PC-9 (cell line): ENCODE results near the gene DIAPH2. TPM values are rescaled to one million over a fixed set of nuclear protein-coding genes. Genes with fewer than 3 reads are reported as not detected.

Experiments
- BruUV-seq: library from RNA; stranded (reverse); fragments of 400-500 nt; replicated peaks from 2 replicates; lab custom pipeline; 2021; lab: Mats Ljungman, UMichigan
- CTCF ChIA-PET: fragments of 300-600 bp; sonication (Branson Sonifier 250); formaldehyde crosslinking; loops from one replicate; lab custom pipeline; 2022; ENCODE audit warnings: antibody characterized with exemption; lab: Charles Lee
- POLR2A ChIA-PET: fragments of 300-600 bp; sonication (Branson Sonifier 250); formaldehyde crosslinking; loops from one replicate; lab custom pipeline; 2022; ENCODE audit warnings: antibody characterized with exemption; ENCODE audit not compliant: unreplicated experiment; lab: Charles Lee
- DNase-seq, 2 experiments: peaks; one replicate each; pipeline versions ENCODE4 v3.0.0 to v3.0.0-alpha.2; 2015 to 2022; ENCODE audit warnings: mixed read lengths in 1 of 2
- H2AFZ ChIP-seq: fragments of 200-600 bp; sonication (generic); 2 replicates; pipeline ENCODE4 v1.8.1; 2017; ENCODE audit warnings: antibody characterized with exemption
- H3F3A ChIP-seq: fragments of 200-600 bp; sonication (generic); 2 replicates; pipeline ENCODE4 v1.8.1; 2017; ENCODE audit warnings: antibody characterized with exemption, mild to moderate bottlenecking, low read depth; ENCODE audit not compliant: insufficient read depth
- H3K27ac ChIP-seq: fragments of 200-600 bp; sonication (generic); 2 replicates; pipeline ENCODE4 v1.6.1; 2016; ENCODE audit warnings: mixed run types
- H3K27me3 ChIP-seq: fragments of 200-600 bp; sonication (generic); 2 replicates; pipeline ENCODE4 v1.6.1; 2016; ENCODE audit warnings: low read depth, mixed run types; ENCODE audit not compliant: insufficient read depth
- H3K36me3 ChIP-seq: fragments of 200-600 bp; sonication (generic); 2 replicates; pipeline ENCODE4 v1.6.1; 2016; ENCODE audit warnings: low read depth, mixed run types
- H3K4me1 ChIP-seq: fragments of 200-600 bp; sonication (generic); replicated peaks from 2 replicates; pipeline ENCODE4 v1.6.1; 2016; ENCODE audit warnings: mixed run types; ENCODE audit not compliant: insufficient read depth
- H3K4me2 ChIP-seq: fragments of 200-600 bp; sonication (generic); 2 replicates; pipeline ENCODE4 v1.6.1; 2017; ENCODE audit warnings: mixed run types
- H3K4me3 ChIP-seq: fragments of 200-600 bp; sonication (generic); 2 replicates; pipeline ENCODE4 v1.6.1; 2016; ENCODE audit warnings: mixed run types
- H3K79me2 ChIP-seq: fragments of 200-600 bp; sonication (generic); 2 replicates; pipeline ENCODE4 v1.6.1; 2017; ENCODE audit warnings: low read depth, mixed run types
- H3K9me2 ChIP-seq: fragments of 200-600 bp; sonication (generic); 2 replicates; pipeline ENCODE4 v1.8.1; 2017; ENCODE audit warnings: mild to moderate bottlenecking; ENCODE audit not compliant: insufficient read depth
- H3K9me3 ChIP-seq: fragments of 200-600 bp; sonication (generic); 2 replicates; pipeline ENCODE4 v1.8.1; 2016; ENCODE audit warnings: low read depth; ENCODE audit not compliant: insufficient read depth
- H4K20me1 ChIP-seq: fragments of 200-600 bp; sonication (generic); 2 replicates; pipeline ENCODE4 v1.8.1; 2017; ENCODE audit not compliant: insufficient read depth
- EZH2 ChIP-seq: fragments of 200-600 bp; sonication (generic); IDR thresholded peaks from 2 replicates; pipeline ENCODE4 v1.8.0; 2017; ENCODE audit warnings: antibody characterized with exemption, low read depth
- intact Hi-C: fragments of 100-400 bp; cut with micrococcal nuclease; formaldehyde crosslinking; loops from one replicate; pipeline ENCODE4 v1.10.0; 2022; ENCODE audit not compliant: unreplicated experiment
- total RNA-seq: library from RNA; stranded (reverse); gene quantifications from 2 replicates; pipeline ENCODE4 v1.2.3, GENCODE V29; 2021
- TF ChIP-seq, protein P1 (sequence below): fragments of 200-600 bp; sonication (generic); conservative IDR thresholded peaks from 2 replicates; pipeline ENCODE4 v1.6.1; 2017; ENCODE audit warnings: mixed run types, antibody characterized with exemption, mild to moderate bottlenecking, moderate library complexity

Gene DIAPH2
- total RNA-seq, 1 experiment from 2014 or later, result 12.0 TPM

DNA sequence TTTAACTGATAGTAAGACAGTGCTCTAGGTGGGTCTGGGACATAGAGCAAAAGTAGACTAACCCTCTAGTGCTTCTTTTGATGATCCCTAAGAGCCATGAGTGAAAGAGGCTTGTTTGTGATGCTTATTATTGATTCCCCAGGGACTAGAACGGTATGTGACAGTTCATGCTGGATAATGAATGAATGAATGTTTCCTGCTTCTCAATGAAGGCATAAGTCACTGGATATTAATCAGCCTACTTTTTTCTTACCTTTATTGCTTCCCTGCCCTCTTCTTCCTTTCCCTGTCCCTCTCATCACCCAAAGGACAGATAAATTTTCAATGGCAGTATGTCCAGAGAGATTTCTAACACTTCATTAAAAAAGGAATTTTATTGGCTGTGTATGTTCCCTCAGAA, 685.3 kb downstream of the DIAPH2 start:
- Histone ChIP-seq H3K36me3 (no peaks in the 10 kb centered on the region), H3F3A (no peaks in the 10 kb centered on the region), H3K9me3 (no peaks in the 10 kb centered on the region), H3K4me3 (no peak overlapping the region), H3K4me2 (no peak overlapping the region), H2AFZ (no peak overlapping the region), H4K20me1 (no peaks in the 10 kb centered on the region), H3K4me1 (no peaks in the 10 kb centered on the region), H3K79me2 (no peaks in the 10 kb centered on the region), H3K27me3 (no peaks in the 10 kb centered on the region), H3K9me2 (no peaks in the 10 kb centered on the region), H3K27ac (no peak overlapping the region)
- no peak for TF ChIP-seq EZH2
- TF ChIP-seq, protein P1, sequence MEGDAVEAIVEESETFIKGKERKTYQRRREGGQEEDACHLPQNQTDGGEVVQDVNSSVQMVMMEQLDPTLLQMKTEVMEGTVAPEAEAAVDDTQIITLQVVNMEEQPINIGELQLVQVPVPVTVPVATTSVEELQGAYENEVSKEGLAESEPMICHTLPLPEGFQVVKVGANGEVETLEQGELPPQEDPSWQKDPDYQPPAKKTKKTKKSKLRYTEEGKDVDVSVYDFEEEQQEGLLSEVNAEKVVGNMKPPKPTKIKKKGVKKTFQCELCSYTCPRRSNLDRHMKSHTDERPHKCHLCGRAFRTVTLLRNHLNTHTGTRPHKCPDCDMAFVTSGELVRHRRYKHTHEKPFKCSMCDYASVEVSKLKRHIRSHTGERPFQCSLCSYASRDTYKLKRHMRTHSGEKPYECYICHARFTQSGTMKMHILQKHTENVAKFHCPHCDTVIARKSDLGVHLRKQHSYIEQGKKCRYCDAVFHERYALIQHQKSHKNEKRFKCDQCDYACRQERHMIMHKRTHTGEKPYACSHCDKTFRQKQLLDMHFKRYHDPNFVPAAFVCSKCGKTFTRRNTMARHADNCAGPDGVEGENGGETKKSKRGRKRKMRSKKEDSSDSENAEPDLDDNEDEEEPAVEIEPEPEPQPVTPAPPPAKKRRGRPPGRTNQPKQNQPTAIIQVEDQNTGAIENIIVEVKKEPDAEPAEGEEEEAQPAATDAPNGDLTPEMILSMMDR, result no peak
- intact Hi-C loops, result no loop called here
- ChIA-PET POLR2A (no interaction called here), CTCF (no interaction called here)
- no TSS peak for BruUV-seq
- DNase-seq, result no peak

DNA sequence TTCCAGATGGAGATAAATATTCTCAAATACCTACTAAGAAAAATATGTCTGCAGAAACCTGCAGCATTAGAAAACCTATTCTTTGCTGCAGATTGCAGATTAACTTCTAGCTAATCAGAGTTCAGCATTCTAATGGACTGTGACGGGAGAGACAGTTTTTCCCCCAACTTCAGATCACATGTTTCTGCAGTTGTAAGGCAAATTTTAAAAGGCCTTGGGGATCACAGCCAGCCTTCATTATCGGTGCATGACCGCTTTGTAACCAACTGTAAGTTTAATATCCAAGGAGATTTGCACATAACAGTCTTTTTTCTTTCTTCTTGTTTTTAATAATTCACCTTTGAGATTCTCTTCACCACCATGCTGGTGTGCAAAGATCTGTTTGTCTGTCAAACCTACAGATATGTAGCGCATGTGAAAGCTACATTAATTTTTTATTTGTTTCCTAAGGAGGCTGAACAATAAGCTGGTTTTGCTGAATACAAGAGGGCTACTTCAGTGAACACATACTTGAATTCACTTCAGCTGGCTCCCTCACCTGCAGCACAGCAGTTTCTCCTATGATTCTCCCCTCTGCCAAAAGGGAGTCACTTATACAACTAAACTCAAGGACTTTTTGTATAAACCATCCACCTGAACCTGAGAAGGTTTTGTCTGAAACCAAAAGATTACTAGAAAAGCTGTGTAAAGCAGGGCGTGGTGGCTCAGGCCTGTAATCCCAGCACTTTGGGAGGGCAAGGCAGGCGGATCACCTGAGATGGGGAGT, 687.5 kb downstream of the DIAPH2 start:
- intact Hi-C loops, result no loop called here
- Histone ChIP-seq H3F3A (no peaks in the 10 kb centered on the region), H3K36me3 (no peaks in the 10 kb centered on the region), H4K20me1 (no peaks in the 10 kb centered on the region), H3K9me3 (no peaks in the 10 kb centered on the region), H2AFZ (no peak overlapping the region), H3K27ac (no peak overlapping the region), H3K4me1 (no peaks in the 10 kb centered on the region), H3K4me2 (no peak overlapping the region), H3K27me3 (no peaks in the 10 kb centered on the region), H3K4me3 (no peak overlapping the region), H3K9me2 (no peaks in the 10 kb centered on the region), H3K79me2 (no peaks in the 10 kb centered on the region)
- no peak for DNase-seq
- TF ChIP-seq EZH2, result no peak
- TF ChIP-seq, protein P1, result no peak
- CTCF ChIA-PET, result no interaction called here
- POLR2A ChIA-PET, result no interaction called here
- no TSS peak for BruUV-seq

DNA sequence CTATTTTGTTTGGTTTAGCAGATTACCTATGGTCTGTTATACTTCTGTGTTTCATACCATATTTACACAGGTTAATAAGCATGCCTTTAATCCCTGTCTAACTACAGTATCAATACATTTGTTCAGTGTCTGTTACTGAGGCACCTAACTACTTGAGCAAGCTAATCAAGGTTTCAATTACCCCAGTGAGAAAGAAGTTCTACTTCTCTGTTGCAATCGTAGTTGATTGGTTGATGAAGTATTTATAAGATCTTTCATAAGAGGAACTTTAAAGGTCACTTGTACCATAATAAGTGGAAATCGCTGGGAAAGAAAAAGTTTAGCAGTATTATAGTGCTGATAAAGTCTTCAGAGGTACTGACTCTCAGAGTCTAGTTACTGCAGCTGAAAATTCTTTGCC, 689.6 kb downstream of the DIAPH2 start:
- no peaks in the 10 kb centered on the region for H4K20me1 ChIP-seq
- no peaks in the 10 kb centered on the region for H3K9me3 ChIP-seq
- no peaks in the 10 kb centered on the region for H3K9me2 ChIP-seq
- POLR2A ChIA-PET, result no interaction called here
- TF ChIP-seq, protein P1, result no peak
- TF ChIP-seq EZH2, result no peak
- H3K4me2 ChIP-seq, result no peak overlapping the region
- no peaks in the 10 kb centered on the region for H3K27me3 ChIP-seq
- H3K79me2 ChIP-seq, result no peaks in the 10 kb centered on the region
- no peak overlapping the region for H2AFZ ChIP-seq
- BruUV-seq, result no TSS peak
- CTCF ChIA-PET, result no interaction called here
- no peak overlapping the region for H3K27ac ChIP-seq
- H3K36me3 ChIP-seq, result no peaks in the 10 kb centered on the region
- no peak overlapping the region for H3K4me3 ChIP-seq
- no peak for DNase-seq
- no peaks in the 10 kb centered on the region for H3F3A ChIP-seq
- intact Hi-C loops, result no loop called here
- no peaks in the 10 kb centered on the region for H3K4me1 ChIP-seq
